Heart left ventricle (tissue), 16 donors: ENCODE measurements around the gene RAB12. TPM values are rescaled to one million over a fixed set of nuclear protein-coding genes. Genes with fewer than 3 reads are reported as not detected.

ENCODE experiments used
- ATAC-seq, 4 donors: fragments of 200-7000 bp; cut with Tn5 transposase; one replicate each; pipeline ENCODE4 v1.9.1; 2020 to 2022; ENCODE audit warnings: moderate library complexity in 4 of 4, mild to moderate bottlenecking in 3 of 4, moderate number of reproducible peaks in 1 of 4
- DNase-seq, 5 donors: peaks; one replicate each; pipeline ENCODE4 v3.0.0-alpha.2; 2020
- H3K27ac ChIP-seq, 12 donors: fragments of 200-600 bp; sonication (generic) in 4 of 12; one replicate each; pipeline versions ENCODE4 v1.5.0 to v1.8.0; 2016 to 2022; ENCODE audit warnings: mild to moderate bottlenecking in 2 of 12
- H3K27me3 ChIP-seq, 9 donors: fragments of 200-600 bp; sonication (generic) in 2 of 9; one replicate each; pipeline versions ENCODE4 v1.5.1 to v1.8.0; 2016 to 2022; ENCODE audit warnings: mild to moderate bottlenecking in 3 of 9
- H3K36me3 ChIP-seq, 9 donors: fragments of 200-600 bp; sonication (generic) in 2 of 9; one replicate each; pipeline versions ENCODE4 v1.5.0 to v1.8.0; 2018 to 2022; ENCODE audit warnings: mild to moderate bottlenecking in 2 of 9
- H3K4me1 ChIP-seq, 12 donors: fragments of 200-600 bp; sonication (generic) in 4 of 12; one replicate each; pipeline versions ENCODE4 v1.5.0 to v1.8.0; 2016 to 2022; ENCODE audit warnings: mild to moderate bottlenecking in 3 of 12
- H3K4me3 ChIP-seq, 12 donors: fragments of 200-600 bp; sonication (generic) in 4 of 12; one replicate each; pipeline versions ENCODE4 v1.5.0 to v1.8.0; 2017 to 2022; ENCODE audit warnings: mild to moderate bottlenecking in 9 of 12, moderate library complexity in 4 of 12
- H3K9me3 ChIP-seq, 12 donors: fragments of 200-600 bp; sonication (generic) in 4 of 12; one replicate each; pipeline versions ENCODE4 v1.5.0 to v1.8.0; 2016 to 2022; ENCODE audit warnings: mild to moderate bottlenecking in 1 of 12
- POLR2A ChIP-seq, 2 donors: fragments of 450-650 bp; IDR thresholded peaks; one replicate each; pipeline ENCODE4 v1.6.1; 2017; ENCODE audit warnings: antibody characterized with exemption in 2 of 2, mild to moderate bottlenecking in 2 of 2, moderate library complexity in 2 of 2
- WGBS, 4 donors: extraction: QIAGEN DNeasy Blood & Tissue Kit in 2 of 4; methylation state at CpG; one replicate each; pipeline versions ENCODE4 v1.1.5 to v1.1.7; 2013 to 2018; 5-methylcytosine and 5-hydroxymethylcytosine counted together
- intact Hi-C, 10 donors: fragments of 100-400 bp; cut with DNase I; formaldehyde crosslinking; loops; one replicate each; pipeline versions ENCODE4 v1.11.1 to v1.14.2; 2022
- polyA plus RNA-seq, 2 donors: library from polyadenylated mRNA; stranded (reverse); fragments of 200-250 nt; gene quantifications; one replicate each; pipeline ENCODE4 v1.2.3, GENCODE V29; 2013
- total RNA-seq, 9 donors: library from RNA; depleted of rRNA in 2 of 9; stranded (reverse); fragments of >200 nt in 2 of 9; fragmentation: NEBNext Ultra II Directional in 3 of 9; extraction: Animal tissue kit (Norgen Biotek cat#: 25700) in 3 of 9; gene quantifications; one replicate each; pipeline versions ENCODE4 v1.1.0 to v1.2.4, GENCODE V29; 2016 to 2023
- TF ChIP-seq, protein P1 (sequence below), 12 donors: fragments of 200-600 bp; sonication (generic) in 4 of 12; IDR thresholded peaks; one replicate each; pipeline versions ENCODE4 v1.5.0 to v1.8.0; 2018 to 2022; ENCODE audit warnings: antibody characterized with exemption in 12 of 12, mild to moderate bottlenecking in 5 of 12
- donor health status: ischemic (EF 13 %, LVEDD 7.1; RV severe dilation, severe dysfunction).
- donor health status: healthy with polysubstance abuse.
- donor health status: DM: no; HTN: yes; CAD: no.
- donor health status: DM: no; HTN: no; CAD: no.
- donor health status: ischemic (EF 25% LVEDD 6.9; RV normal size, moderate dysfunction).
- donor health status: ischemic (EF 25% LVEDD 5.7; RV mildly dilated, moderate dysfunction).
- donor health status: healthy.
- donor health status: DM: yes; HTN: yes; CAD: no.
- donor health status: ischemic (EF 35%, LVEDD 5.7; RV mildly dilated, moderate dysfunction).
- donor health status: nonischemic (EF 11% LVEDD 7.7; RV severe dilation, severe dysfunction).
- donor health status: DM: yes; HTN: yes; CAD: no.
- donor health status: PGD.
- donor health status: ischemic (EF 29% LVEDD 5.4; RV normal size, mild dysfunction).
- donor health status: nonischemic (EF 23%, LVEDD 6.1; RV moderate dilation, normal function).

The RAB12 gene
- total and polyA plus RNA-seq, 11 donors = 51.5 to 123 (median 82.3) TPM

DNA sequence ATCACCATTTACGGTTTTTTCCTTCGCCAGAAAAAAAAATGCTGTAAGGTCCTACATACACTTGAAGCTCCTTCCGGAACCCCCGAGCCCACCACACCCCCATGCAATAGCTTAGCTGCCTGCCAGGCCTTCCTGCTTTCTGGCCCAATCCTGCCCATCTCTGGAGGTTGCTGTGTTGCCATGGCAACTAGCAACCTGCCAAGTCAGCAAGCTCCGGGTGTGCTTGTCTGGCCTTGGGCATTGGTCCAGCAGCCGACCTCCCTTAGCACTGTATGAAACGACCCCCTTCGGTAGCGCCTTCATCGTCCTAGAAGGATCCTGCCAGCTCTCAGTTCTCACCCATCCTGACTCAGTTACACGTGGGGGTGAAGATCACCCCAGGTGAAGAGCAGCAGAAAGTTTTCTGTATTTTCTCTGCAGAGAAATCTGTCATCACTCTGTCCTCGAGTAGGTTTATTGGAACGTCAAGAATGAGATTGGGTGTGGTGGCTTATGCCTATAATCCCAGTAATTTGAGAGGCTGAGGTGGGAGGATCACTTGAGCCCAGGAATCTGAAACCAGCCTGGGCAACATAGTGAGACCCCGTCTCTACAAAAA, 48.7 kb downstream of the RAB12 start:
- no peak for TF ChIP-seq POLR2A (IDR thresholded peaks at IDR 0.05)
- H3K4me3 ChIP-seq = no peak overlapping the region
- H3K27me3 ChIP-seq = peaks cover 0 to 11% (median 5%) of the 10 kb centered on the region in 9 donors
- no peaks in the 10 kb centered on the region for H3K36me3 ChIP-seq
- ATAC-seq = no peak
- no peak overlapping the region for H3K27ac ChIP-seq
- H3K9me3 ChIP-seq = no peaks in the 10 kb centered on the region
- intact Hi-C loops = loop anchor here in 9 of 10 donors (2.0 to 10.0 kb wide), 4 partner anchors 327 to 397 kb away; no protein-coding TSS in a partner anchor
- no peak for DNase-seq
- peaks cover 0 to 7% (median 0%) of the 10 kb centered on the region in 12 donors for H3K4me1 ChIP-seq
- WGBS, 4 donors = 50 to 58% (median 54%) methylated on average over 14 of the region's 14 CpGs

DNA sequence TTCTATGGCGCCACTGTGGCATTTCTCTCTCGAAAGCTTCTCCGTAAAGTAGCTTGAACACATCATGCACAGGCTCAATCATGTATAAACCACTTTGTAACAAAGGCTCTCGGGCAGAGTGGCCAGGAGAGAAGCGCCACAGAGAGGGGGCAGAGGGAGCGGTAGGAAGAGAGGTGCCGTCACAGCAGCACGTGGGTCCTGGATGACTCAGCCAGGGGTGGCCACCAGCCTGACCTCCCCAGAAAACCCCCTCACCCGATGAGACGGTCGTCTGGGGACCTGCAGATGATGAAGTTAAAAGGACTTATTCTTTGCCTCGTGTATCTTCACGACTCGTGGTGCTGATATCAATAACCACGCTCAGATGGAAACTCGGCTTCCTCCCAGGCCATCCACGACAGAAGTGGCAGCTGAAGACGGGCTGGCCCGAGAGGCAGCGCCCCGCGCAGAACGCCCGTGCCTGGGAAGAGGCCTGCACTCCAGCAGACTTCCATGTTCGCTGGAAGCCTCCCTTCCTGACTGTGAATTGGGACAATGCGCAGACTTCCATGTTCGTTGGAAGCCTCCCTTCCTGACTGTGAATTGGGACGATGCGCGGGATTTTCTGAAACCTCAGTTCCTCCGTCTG, 49.7 kb downstream of the RAB12 start:
- no peak for TF ChIP-seq POLR2A (IDR thresholded peaks at IDR 0.05)
- TF ChIP-seq, protein P1, sequence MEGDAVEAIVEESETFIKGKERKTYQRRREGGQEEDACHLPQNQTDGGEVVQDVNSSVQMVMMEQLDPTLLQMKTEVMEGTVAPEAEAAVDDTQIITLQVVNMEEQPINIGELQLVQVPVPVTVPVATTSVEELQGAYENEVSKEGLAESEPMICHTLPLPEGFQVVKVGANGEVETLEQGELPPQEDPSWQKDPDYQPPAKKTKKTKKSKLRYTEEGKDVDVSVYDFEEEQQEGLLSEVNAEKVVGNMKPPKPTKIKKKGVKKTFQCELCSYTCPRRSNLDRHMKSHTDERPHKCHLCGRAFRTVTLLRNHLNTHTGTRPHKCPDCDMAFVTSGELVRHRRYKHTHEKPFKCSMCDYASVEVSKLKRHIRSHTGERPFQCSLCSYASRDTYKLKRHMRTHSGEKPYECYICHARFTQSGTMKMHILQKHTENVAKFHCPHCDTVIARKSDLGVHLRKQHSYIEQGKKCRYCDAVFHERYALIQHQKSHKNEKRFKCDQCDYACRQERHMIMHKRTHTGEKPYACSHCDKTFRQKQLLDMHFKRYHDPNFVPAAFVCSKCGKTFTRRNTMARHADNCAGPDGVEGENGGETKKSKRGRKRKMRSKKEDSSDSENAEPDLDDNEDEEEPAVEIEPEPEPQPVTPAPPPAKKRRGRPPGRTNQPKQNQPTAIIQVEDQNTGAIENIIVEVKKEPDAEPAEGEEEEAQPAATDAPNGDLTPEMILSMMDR (IDR thresholded peaks at IDR 0.05) = no peak
- Histone ChIP-seq H3K27me3 (peaks cover 0 to 13% (median 6%) of the 10 kb centered on the region in 9 donors), H3K27ac (no peak overlapping the region), H3K36me3 (no peaks in the 10 kb centered on the region), H3K9me3 (no peaks in the 10 kb centered on the region), H3K4me3 (no peak overlapping the region), H3K4me1 (peaks cover 0 to 7% (median 0%) of the 10 kb centered on the region in 12 donors)
- 89 to 93% (median 91%) methylated on average over 25 to 31 of the region's 31 CpGs for WGBS, 4 donors
- no peak for DNase-seq
- intact Hi-C loops = loop anchor here in 9 of 10 donors (2.0 to 10.0 kb wide), 4 partner anchors 326 to 396 kb away; no protein-coding TSS in a partner anchor
- no peak for ATAC-seq

DNA sequence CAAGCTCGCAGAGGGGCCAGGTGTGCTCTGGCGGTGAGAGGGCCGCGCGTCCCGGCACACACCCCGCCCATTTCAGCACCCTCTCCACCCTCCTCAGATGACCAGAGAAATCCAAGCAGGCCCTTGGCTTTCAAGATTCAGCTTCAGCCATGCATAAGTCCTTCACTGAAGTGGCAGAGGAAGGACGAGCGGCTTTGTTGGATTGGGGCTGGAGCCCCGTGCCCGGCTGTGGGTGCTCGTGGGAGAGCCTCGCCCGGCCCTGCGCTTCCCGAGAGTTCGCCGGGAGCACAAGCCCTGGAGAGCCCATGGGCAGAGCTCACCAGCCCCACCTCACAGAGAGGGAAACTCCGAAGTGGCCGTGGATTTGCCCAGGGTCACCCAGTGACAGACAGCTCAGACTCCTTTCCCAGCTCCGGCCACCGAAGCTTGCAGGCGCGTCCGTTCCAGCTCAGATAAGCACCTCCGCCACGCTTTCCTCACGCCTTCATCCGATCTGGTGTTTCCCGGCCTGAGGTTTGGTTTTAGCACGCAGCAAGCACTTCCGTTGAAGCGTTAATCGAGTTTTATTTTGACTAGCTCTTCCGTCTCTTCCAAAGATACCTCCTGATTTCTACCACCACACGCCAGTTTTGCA, 50.5 kb downstream of the RAB12 start:
- Histone ChIP-seq H3K4me1 (peaks cover 0 to 7% (median 0%) of the 10 kb centered on the region in 12 donors), H3K4me3 (no peak overlapping the region), H3K27ac (no peak overlapping the region), H3K9me3 (no peaks in the 10 kb centered on the region), H3K27me3 (peaks cover 0 to 13% (median 6%) of the 10 kb centered on the region in 9 donors), H3K36me3 (no peaks in the 10 kb centered on the region)
- DNase-seq (no peak), ATAC-seq (no peak)
- TF ChIP-seq POLR2A (IDR thresholded peaks at IDR 0.05) = no peak
- TF ChIP-seq, protein P1 (IDR thresholded peaks at IDR 0.05) = no peak
- WGBS, 4 donors = 85 to 88% (median 86%) methylated on average over 27 to 36 of the region's 36 CpGs
- intact Hi-C loops = loop anchor here in 9 of 10 donors (2.0 to 10.0 kb wide), 4 partner anchors 325 to 395 kb away; no protein-coding TSS in a partner anchor

DNA sequence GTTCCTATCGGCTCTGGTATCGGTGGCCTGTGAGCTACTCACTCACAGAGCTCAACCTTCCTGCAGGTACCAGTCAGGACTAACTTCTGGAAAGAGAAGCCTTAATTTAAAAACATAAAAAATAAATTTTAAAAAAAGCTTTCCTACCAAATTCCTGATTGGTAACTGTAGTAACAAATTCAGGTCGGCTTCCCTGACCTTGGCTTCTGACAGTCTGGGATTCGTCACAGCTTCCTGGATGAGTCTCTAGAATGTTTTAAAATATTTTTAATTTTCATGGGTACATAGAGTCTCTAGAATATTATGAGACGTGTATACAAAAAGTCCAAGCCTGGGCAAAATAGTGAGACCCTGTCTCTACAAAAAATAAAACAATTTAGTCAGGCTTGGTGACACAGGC, 51.1 kb downstream of the RAB12 start:
- Histone ChIP-seq H3K27ac (no peak overlapping the region), H3K4me1 (peaks cover 0 to 7% (median 0%) of the 10 kb centered on the region in 12 donors), H3K27me3 (peaks cover 0 to 9% (median 3%) of the 10 kb centered on the region in 9 donors), H3K4me3 (no peak overlapping the region), H3K36me3 (no peaks in the 10 kb centered on the region), H3K9me3 (no peaks in the 10 kb centered on the region)
- DNase-seq (no peak), ATAC-seq (no peak)
- intact Hi-C loops = no loop called here
- WGBS, 4 donors = 88 to 93% (median 90%) methylated on average over 5 of the region's 5 CpGs
- TF ChIP-seq, protein P1 (IDR thresholded peaks at IDR 0.05) = no peak
- TF ChIP-seq POLR2A (IDR thresholded peaks at IDR 0.05) = no peak
